NCI-H1105 treated with DMSO at 0.1 percent for 48 hours (cell line): ENCODE data around the gene SH2D6.
A peak's percentile ranks its signal among the peaks of the same experiment; 100 is the strongest.
"Not testable (repeated sequence)": the region's sequence is repeated elsewhere in the genome, so short reads cannot be mapped to it uniquely, and the experiment has no call there.

Experiments used
- DNase-seq: peaks from one replicate; lab custom pipeline; 2025; lab: John Stamatoyannopoulos, UW

The SH2D6 gene

DNA sequence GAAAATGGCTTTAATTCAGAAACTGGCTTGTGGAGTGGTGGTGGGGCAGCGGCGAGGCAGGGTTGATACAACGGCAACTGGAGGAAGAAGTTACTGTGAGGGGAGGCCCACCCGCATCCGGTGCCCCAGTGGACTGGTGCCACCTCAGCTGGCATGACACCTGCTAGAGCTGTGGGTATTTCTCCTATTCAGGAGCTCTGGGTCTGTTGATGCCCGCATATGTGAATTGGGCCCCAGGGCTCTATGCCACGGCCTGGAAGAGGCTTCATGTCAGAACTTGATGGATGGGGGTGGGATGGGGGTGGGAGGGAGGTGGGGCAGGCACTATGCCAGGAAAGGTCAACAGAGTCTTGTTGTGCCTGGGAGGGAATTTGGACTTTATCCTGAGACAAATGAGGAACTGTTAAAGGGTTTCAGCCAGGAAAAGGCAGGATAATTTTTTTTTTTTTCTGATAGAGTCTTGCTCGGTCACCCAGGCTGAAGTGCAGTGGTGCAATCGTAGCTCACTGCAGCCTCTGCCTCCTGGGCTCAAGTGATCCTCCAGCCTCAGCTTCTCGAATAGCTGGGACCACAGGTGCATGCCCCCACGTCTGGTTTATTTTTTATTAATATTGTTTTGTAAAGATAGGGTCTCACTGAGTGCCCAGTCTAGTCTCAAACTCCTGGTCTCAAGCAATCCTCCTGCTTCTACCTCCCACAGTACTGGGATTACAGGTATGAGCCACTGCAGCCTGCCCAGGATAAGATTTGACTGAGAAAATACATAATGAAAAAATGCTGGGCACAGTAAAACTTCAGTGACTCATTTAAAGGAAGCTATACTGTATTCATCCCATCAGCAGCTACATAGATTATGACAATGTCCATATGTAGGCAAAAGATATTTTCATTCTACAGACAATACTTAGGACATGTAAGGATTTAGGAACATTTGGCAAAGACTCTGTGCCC lies 52.6 kb downstream of the SH2D6 start:
- DNase-seq, result peak; percentile 26

DNA sequence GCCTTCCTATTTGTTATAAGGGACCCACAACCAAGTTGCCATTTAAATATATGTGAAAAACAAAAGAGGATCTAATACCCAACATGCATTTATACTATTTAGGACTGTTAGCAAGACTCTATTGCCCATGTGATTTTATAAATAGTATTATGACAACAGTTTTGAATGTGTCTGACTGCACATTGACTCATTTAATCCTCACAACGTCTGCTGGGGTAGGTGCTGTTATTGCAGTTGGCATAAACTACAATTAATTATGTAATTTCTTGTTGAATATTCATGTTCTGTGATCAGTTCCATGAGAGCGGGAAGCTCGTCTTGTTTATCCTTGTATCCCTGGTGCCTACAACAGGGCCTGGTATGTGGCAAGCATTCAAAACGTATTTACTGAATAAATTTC lies 53.7 kb downstream of the SH2D6 start:
- DNase-seq, result no peak

DNA sequence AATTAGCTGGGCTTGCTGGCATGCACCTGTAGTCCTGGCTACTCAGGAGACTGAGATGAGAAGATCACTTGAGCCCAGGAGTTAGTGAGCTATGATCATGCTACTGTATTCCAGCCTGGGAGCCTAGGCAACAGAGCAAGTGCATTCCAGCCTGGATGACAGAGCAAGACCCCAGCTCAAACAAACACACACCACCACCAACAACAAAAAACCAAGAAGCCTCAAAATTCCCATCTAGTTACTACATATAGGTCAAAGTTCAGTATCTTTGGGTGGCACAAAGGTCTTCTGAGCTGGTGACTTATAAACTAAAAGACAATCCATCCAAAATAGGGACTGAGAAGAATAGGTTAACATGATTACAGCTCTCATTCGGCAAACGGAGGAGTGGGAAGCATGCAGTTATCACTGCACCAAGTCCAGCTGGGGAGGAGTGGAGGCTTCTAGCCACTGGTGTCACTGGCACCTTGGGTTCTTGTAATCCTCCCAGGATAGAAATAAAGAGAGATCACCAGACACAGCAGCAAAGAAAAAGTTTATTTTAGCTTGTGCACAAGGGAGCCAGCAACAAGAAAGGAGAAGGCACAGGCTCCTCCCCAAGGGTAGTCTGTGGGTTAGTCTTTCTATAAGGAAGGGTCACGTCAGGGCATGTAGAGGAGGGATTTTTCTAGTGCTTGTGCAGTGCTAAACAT lies 57.4 kb downstream of the SH2D6 start:
- no peak for DNase-seq

DNA sequence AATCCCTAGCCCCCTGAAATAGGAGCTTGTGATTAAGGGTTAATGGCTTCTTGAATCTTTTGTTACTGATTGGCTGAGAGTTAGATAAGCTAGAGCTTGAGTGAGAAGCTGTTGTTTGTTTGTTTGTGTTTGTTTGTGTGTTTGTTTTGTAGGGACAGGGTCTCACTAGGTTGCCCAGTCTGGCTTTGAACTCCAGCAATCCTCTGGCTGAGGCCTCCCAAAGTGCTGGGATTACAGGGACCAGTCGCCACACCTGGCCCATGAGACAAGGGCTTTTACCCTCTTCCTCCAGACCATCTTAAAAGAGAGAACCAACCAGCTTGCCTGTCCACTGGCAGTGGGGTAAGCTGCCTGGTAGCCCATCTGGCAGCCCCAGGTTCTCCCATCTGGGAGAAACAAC lies 58.1 kb downstream of the SH2D6 start:
- DNase-seq, result no peak

DNA sequence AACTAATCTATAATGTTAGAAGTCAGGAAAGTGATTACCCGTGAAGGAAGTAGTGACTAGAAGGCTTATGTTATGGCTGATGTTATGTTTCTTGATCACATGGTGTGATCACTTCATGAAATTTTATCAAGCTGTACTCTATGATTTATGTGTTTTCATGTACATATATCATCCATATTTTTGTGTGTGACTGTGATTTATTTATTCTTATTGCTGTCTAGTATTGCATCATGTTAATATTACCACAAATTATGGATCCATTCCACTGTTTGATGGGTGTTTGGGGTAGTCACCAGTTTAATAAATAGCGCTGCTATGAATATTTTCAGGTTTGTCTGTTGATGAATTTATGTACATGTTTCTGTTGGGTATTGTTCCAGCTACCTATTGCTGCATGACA lies 59.4 kb downstream of the SH2D6 start:
- DNase-seq, result no peak

DNA sequence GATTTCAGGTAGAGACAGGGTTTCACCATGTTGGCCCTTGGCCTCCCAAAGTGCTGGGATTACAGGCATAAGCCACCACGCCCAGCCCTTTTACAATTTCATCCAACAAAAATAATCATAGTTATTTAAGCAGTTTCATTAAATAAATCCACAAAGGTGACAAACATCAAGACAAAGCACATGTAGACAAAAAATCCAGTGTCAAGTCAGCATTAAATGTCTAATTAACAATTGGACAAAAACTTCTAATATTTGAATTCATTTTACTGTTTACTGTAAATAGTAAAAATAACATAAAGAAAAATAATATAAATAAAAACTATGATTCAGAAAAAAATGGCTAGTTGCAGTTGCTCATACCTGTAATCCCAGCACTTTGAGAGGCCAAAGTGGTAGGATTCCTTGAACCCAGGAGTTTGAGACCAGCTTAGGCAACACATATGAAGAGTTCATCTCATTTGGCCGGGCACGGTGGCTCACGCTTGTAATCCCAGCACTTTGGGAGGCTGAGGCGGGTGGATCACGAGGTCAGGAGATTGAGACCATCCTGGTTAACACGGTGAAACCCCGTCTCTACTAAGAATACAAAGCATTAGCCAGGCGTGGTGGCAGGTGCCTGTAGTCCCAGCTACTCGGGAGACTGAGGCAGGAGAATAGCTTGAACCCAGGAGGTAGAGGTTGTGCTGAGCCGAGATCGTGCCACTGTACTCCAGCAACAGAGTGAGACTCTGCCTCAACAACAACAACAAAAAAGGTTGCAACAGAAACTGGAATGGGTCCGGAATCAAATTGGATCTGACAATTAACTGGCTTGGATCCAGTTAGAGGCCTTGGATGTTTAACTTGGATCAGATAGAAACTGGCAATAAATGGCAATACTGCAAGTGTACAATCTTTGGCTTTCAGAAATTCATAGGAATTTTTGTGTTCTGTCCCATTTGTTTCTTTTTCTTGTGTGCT lies 63.6 kb downstream of the SH2D6 start:
- no peak for DNase-seq

DNA sequence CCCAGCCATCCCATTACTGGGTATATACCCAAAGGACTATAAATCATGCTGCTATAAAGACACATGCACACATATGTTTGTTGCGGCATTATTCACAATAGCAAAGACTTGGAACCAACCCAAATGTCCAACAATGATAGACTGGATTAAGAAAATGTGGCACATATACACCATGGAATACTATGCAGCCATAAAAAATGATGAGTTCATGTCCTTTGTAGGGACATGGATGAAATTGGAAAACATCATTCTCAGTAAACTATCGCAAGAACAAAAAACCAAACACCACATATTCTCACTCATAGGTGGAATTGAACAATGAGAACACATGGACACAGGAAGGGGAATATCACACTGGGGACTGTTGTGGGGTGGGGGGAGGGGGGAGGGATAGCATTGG lies 66.1 kb downstream of the SH2D6 start:
- not testable (repeated sequence) for DNase-seq

DNA sequence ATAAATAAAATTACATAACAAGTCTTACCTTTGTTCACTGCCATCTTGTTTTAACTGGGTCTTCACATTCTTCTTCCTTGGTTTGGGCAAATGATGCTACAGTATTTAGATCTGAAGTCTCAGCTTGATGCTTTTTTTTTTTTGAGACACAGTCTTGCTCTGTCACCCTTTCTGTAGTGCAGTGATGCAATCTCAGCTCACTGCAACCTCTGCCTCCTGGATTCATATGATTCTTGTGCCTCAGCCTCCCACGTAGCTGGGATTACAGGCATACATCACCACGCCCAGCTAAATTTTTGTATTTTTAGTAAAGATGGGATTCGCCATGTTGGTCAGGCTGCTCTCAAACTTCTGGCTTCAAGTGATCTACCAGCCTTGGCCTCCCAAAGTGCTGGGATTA lies 67.3 kb downstream of the SH2D6 start:
- no peak for DNase-seq
